Fibroblast of lung (primary cell): ENCODE measurements around the gene MICAL3. TPM values are rescaled to one million over a fixed set of nuclear protein-coding genes. Genes with fewer than 3 reads are reported as not detected.

Experiments used
- DNase-seq, 2 donors: peaks; one replicate each; pipeline versions ENCODE4 v3.0.0 to v3.0.0-alpha.2; 2010; ENCODE audit warnings: low read depth in 2 of 2
- H2AFZ ChIP-seq: 2 replicates; pipeline ENCODE4 v1.5.1; 2012; ENCODE audit warnings: low read length, control low read depth, inconsistent platforms
- H3K27ac ChIP-seq: 2 replicates; pipeline ENCODE4 v1.5.1; 2011; ENCODE audit warnings: low read length, control low read depth; ENCODE audit not compliant: insufficient read depth
- H3K27me3 ChIP-seq: 2 replicates; pipeline ENCODE4 v1.5.1; 2011; ENCODE audit warnings: mild to moderate bottlenecking, low read length; ENCODE audit not compliant: control insufficient read depth, insufficient read depth
- H3K36me3 ChIP-seq: 2 replicates; pipeline ENCODE4 v1.5.1; 2011; ENCODE audit warnings: low read length; ENCODE audit not compliant: control insufficient read depth, insufficient read depth
- H3K4me1 ChIP-seq: 2 replicates; pipeline ENCODE4 v1.5.1; 2011; ENCODE audit warnings: low read length; ENCODE audit not compliant: control insufficient read depth, insufficient read depth; ENCODE audit errors: extremely low read depth
- H3K4me2 ChIP-seq: 2 replicates; pipeline ENCODE4 v1.5.1; 2011; ENCODE audit warnings: low read length, control low read depth; ENCODE audit not compliant: insufficient read depth; ENCODE audit errors: extremely low read depth
- H3K4me3 ChIP-seq, 4 experiments: fragments of 200-600 bp in 1 of 4; sonication (generic) in 1 of 4; replicated peaks in 1 of 4; 2 replicates each; pipeline ENCODE4 v1.5.1; 2011 to 2016; ENCODE audit warnings: low read length in 4 of 4, low read depth in 3 of 4, mild to moderate bottlenecking in 3 of 4, control low read depth in 2 of 4, inconsistent platforms in 1 of 4, mixed read lengths in 1 of 4; ENCODE audit not compliant: insufficient read depth in 1 of 4; ENCODE audit errors: control extremely low read depth in 1 of 4
- H3K79me2 ChIP-seq: 2 replicates; pipeline ENCODE4 v1.5.1; 2012; ENCODE audit warnings: mild to moderate bottlenecking, low read length, inconsistent platforms; ENCODE audit not compliant: control insufficient read depth, insufficient read depth
- H3K9ac ChIP-seq: 2 replicates; pipeline ENCODE4 v1.5.1; 2011; ENCODE audit warnings: mild to moderate bottlenecking, low read length, control low read depth; ENCODE audit not compliant: insufficient read depth
- H3K9me3 ChIP-seq: 2 replicates; pipeline ENCODE4 v1.5.1; 2012; ENCODE audit warnings: low read depth, low read length; ENCODE audit not compliant: control insufficient read depth, insufficient read depth
- H4K20me1 ChIP-seq: 2 replicates; pipeline ENCODE4 v1.5.1; 2011; ENCODE audit warnings: low read length; ENCODE audit not compliant: control insufficient read depth, insufficient read depth; ENCODE audit errors: extremely low read depth
- EZH2 ChIP-seq: IDR thresholded peaks from 2 replicates; pipeline ENCODE4 v1.5.1; 2012; ENCODE audit warnings: low read length, control low read depth, mild to moderate bottlenecking; ENCODE audit errors: missing control alignments
- polyA plus RNA-seq, 2 donors: library from polyadenylated mRNA; depleted of rRNA in 1 of 2; stranded (reverse) in 1 of 2; unstranded in 1 of 2; fragments of >200 nt; gene quantifications; 2 replicates each; pipeline ENCODE4 v1.2.1, GENCODE V29; 2011 to 2012; ENCODE audit warnings: missing spikeins in 1 of 2
- total RNA-seq: library from RNA; depleted of rRNA; stranded (reverse); fragments of >200 nt; gene quantifications from 2 replicates; pipeline ENCODE4 v1.2.1, GENCODE V29; 2014
- TF ChIP-seq, protein P1 (sequence below), 2 donors: IDR thresholded peaks in 1 of 2; conservative IDR thresholded peaks in 1 of 2; 1 replicate in 1 of 2; 2 replicates in 1 of 2; pipeline ENCODE4 v1.5.1; 2011 to 2012; ENCODE audit warnings: low read length in 2 of 2, control low read depth in 1 of 2, inconsistent platforms in 1 of 2, low read depth in 1 of 2, mild to moderate bottlenecking in 1 of 2

The MICAL3 gene
- total and polyA plus RNA-seq, 2 donors (not counting 1 experiment from before 2014, with no cell fraction given): 10.8 to 22.6 TPM

- Histone ChIP-seq H3K4me1 (no peaks in the 10 kb centered on the region), H3K36me3 (peaks cover 1% of the 10 kb centered on the region), H3K9me3 (no peaks in the 10 kb centered on the region), H2AFZ (no peak overlapping the region), H3K27me3 (no peaks in the 10 kb centered on the region), H3K79me2 (no peaks in the 10 kb centered on the region), H3K4me3 (no peak overlapping the region), H3K4me2 (no peak overlapping the region), H4K20me1 (no peaks in the 10 kb centered on the region), H3K9ac (no peak overlapping the region), H3K27ac (no peak overlapping the region)
- TF ChIP-seq EZH2: no peak
- TF ChIP-seq, protein P1, sequence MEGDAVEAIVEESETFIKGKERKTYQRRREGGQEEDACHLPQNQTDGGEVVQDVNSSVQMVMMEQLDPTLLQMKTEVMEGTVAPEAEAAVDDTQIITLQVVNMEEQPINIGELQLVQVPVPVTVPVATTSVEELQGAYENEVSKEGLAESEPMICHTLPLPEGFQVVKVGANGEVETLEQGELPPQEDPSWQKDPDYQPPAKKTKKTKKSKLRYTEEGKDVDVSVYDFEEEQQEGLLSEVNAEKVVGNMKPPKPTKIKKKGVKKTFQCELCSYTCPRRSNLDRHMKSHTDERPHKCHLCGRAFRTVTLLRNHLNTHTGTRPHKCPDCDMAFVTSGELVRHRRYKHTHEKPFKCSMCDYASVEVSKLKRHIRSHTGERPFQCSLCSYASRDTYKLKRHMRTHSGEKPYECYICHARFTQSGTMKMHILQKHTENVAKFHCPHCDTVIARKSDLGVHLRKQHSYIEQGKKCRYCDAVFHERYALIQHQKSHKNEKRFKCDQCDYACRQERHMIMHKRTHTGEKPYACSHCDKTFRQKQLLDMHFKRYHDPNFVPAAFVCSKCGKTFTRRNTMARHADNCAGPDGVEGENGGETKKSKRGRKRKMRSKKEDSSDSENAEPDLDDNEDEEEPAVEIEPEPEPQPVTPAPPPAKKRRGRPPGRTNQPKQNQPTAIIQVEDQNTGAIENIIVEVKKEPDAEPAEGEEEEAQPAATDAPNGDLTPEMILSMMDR (conservative IDR thresholded peaks at IDR 0.05 in 1 of 2, IDR thresholded peaks at IDR 0.05 in 1 of 2; ENCODE audit: low read depth in 1 of 2, low read length in 2 of 2): no peak
- DNase-seq: no peak
These were observed 236.5 kb downstream of the MICAL3 start for GRCh38 chr22:17787716-17788330.

GRCh38 chr22:17787241-17787640, 237.1 kb downstream of the MICAL3 start:
- no peak overlapping the region for H3K4me2 ChIP-seq
- H3K36me3 ChIP-seq: peaks cover 1% of the 10 kb centered on the region
- DNase-seq: peak in 1 of 2 donors; percentile 11
- no peak overlapping the region for H3K4me3 ChIP-seq
- no peaks in the 10 kb centered on the region for H3K27me3 ChIP-seq
- no peaks in the 10 kb centered on the region for H3K4me1 ChIP-seq
- no peaks in the 10 kb centered on the region for H3K9me3 ChIP-seq
- H2AFZ ChIP-seq: no peak overlapping the region
- no peak for TF ChIP-seq EZH2
- TF ChIP-seq, protein P1 (conservative IDR thresholded peaks at IDR 0.05 in 1 of 2, IDR thresholded peaks at IDR 0.05 in 1 of 2; ENCODE audit: low read depth in 1 of 2, low read length in 2 of 2): no peak
- no peaks in the 10 kb centered on the region for H4K20me1 ChIP-seq
- H3K27ac ChIP-seq: no peak overlapping the region
- no peak overlapping the region for H3K9ac ChIP-seq
- H3K79me2 ChIP-seq: no peaks in the 10 kb centered on the region

DNA sequence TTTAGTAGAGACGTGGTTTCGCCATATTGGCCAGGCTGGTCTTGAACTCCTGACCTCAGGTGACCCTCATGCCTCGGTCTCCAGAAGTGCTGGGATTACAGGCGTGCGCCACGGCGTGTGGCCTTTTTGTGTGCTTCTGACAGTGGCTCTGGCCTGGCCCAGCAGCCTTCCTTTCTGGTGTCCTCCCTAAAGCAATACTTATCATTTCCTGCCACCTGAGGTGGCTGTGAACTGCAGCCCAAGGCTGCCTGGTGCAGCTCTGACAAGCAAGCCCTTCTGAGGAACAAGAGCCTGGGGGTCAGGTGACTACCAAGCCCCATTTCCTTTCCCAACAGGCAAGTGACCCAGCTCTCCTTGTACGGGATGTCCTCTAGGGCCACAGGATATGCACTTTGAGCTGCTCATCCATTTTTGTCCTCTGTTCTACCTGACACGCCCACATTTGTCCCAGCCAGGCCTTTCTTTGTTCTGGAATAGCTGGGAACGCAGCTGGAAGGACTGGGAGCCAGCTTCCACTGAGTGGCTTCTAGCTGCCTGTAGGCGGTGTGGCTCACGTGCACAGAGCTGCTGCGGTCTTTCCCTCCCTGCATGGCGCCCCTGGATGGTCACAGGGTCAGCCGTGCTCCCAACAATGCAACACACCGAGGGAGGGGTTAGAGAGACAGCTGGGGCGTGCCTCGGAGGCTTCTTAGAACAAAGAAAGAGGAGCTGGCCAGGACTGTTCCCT, 237.8 kb downstream of the MICAL3 start:
- H3K79me2 ChIP-seq: no peaks in the 10 kb centered on the region
- H3K27me3 ChIP-seq: no peaks in the 10 kb centered on the region
- H3K9ac ChIP-seq: no peak overlapping the region
- no peak for TF ChIP-seq EZH2
- TF ChIP-seq, protein P1 (conservative IDR thresholded peaks at IDR 0.05 in 1 of 2, IDR thresholded peaks at IDR 0.05 in 1 of 2; ENCODE audit: low read depth in 1 of 2, low read length in 2 of 2): no peak
- H2AFZ ChIP-seq: no peak overlapping the region
- H3K36me3 ChIP-seq: peaks cover 1% of the 10 kb centered on the region
- peak; percentile 25 to 34 for DNase-seq
- no peak overlapping the region for H3K4me3 ChIP-seq
- H4K20me1 ChIP-seq: no peaks in the 10 kb centered on the region
- H3K4me2 ChIP-seq: no peak overlapping the region
- peaks cover 3% of the 10 kb centered on the region for H3K4me1 ChIP-seq
- H3K9me3 ChIP-seq: no peaks in the 10 kb centered on the region
- no peak overlapping the region for H3K27ac ChIP-seq
